NCI-H1092 (cell line): ENCODE results near the gene ARF6.
"Not testable (repeated sequence)": the region's sequence is repeated elsewhere in the genome, so short reads cannot be mapped to it uniquely, and the experiment has no call there.

Experiments used
- DNase-seq: peaks from one replicate; lab custom pipeline; 2025; lab: John Stamatoyannopoulos, UW

Gene ARF6

DNA sequence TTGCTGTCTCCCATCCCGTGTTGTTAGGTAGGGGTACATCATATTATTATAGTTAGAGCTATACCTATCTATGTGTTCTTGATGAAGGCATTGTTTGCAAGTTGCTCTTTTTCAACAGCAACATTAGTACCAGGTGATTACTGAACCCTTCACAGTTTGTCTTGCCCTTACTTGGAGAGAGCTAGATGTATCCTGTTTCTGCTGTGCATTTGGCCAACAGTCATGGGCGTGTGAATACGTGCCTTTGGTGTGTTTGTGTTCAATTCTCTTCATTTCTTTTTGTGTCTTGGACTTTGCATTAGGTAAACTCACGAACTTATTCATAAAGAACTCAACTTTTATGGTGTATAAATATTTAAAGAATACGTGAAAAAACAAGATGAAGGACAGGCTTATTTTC lies 14.3 kb downstream of the ARF6 start:
- no peak for DNase-seq

DNA sequence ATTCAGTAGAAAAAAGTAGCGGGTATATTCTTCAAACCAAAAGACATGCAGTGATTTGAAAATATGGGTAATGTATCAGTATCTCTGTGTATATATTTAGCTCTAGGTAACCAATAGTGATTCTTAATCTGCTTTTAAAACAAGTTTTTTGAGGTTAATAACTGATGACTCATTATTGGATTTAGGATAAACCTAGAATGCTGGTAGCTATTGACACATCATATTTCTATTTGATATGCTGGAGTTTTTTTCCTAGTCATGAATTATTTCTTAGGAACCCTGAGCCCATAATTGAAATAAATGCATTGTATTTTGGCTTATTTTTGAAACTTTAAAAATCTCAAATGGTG lies 15.5 kb downstream of the ARF6 start:
- no peak for DNase-seq

DNA sequence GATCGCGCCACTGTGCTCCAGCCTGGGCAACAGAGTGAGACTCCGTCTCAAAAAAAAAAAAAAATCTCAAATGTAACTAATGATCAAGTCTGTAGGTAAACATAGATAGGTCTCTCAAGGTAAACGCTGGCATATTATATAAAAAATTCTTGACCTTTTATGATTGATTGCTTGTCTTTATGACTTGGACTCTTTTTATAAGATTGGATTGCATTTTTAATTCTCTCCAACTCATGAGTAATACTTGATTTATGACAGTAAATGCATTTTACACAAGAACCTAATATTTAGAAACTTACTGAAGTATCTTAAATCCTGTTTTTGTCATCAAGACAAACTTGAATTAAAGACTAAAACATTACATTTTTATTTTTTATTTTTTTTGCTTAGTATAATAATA lies 16.1 kb downstream of the ARF6 start:
- no peak for DNase-seq

DNA sequence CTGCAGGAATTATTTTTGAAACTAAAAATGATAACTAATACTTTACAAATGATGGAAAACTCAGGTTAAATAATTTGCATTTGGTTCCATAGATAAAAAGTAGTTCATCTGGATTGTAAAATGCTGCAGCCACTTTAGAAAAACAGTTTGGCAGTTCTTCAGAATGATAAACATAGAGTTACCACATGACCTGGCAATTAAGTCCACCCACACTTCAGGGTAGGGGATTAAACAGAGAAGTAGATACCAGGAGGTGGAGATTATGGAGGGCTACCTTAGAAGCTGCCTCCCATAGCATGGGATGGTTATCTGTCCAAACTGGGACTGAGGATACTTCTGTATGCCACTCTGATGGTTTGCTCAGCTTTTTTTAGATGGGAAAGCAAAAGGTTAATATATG lies 22.2 kb downstream of the ARF6 start:
- no peak for DNase-seq

DNA sequence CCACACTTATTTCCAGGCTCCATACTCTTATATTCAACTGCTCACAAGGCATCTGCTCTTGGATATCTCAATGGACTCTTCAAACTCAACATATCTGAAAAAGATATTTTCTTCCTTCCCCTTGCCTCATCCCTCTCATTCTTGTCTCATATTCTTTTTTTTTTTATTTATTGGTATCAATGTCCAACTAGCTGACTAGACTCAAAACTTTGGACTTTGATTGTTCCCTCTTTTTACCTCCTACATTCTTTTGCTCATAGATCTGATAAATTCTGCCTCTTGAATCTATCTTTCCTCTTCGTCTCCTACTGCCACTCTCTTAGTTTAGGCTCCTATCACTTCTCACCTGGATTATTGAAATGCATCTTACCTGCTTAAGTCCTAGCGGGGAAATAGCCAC lies 25.8 kb downstream of the ARF6 start:
- no peak for DNase-seq

DNA sequence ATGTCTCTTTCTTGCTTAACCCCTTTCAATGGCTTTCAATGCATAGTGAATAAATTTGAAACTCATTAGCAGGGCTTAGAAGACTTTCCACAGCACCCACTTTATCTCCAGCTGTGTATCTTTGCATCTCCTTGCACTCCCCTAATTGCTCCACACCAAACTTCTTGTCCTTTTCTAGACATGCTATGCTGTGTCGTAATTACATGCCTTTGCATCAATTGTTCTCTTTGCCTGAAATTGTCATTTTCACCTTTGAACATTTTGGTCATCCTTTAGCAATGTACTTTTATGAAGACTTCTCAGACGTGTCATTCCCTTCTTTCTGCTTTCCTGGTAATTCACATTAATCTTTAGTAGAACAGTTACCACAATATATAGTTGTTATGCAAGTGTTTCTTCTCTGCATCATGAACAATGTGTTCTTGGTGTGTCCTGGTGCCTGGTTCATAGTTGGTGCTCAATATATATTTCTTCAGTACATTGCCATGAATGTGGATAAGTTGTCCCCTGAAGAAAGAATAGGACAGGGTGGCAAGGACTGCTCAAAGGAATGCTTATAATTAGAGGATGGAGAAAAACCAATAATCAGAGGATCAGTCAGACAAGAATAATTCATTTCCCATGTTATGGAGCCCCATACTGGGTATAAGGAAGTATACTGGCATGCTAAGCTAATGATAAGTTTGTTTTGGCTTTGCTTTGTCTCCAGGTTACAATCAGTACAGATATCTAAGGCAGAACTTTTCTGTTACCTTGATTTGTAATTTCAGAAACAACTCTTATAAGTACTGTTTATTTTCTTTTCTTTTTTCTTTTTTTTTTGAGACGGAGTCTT lies 27.2 kb downstream of the ARF6 start:
- DNase-seq: no peak

DNA sequence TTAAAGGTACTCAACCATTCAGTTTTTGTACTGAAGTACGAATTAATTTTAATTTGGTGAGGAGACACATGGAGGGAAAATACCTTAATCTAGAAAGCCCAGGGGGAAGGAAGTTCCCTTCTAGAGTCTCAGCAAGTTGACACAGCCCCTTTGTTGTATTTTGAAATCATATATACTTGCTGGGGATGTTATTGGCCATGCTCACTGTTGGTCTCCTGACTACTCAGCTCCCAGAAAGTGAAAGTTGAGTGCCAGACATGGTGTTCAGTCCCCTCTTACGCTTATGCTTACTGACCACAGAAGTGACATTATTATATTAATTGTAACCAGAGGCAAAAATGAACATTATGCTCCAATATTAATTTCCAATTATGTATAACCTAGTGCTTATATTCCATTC lies 28.1 kb downstream of the ARF6 start:
- no peak for DNase-seq

DNA sequence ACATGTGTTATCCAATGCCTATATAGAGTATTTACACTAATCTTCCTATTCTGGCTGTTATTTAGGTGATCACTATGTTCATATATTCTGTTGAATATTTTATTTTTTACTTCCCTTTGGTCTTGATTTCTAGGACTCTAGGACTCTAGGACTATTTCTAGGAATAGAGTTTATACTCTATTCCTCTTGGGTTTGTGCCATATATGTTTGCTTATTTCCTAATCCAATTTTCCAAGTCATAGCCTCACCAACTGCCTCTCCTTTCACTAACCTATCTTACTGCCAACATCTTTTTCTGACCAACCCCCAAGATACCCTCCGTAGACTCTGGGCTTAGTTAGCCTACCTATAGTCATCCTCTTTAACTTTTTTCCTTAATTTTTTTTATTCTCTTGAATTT lies 28.5 kb downstream of the ARF6 start:
- no peak for DNase-seq

DNA sequence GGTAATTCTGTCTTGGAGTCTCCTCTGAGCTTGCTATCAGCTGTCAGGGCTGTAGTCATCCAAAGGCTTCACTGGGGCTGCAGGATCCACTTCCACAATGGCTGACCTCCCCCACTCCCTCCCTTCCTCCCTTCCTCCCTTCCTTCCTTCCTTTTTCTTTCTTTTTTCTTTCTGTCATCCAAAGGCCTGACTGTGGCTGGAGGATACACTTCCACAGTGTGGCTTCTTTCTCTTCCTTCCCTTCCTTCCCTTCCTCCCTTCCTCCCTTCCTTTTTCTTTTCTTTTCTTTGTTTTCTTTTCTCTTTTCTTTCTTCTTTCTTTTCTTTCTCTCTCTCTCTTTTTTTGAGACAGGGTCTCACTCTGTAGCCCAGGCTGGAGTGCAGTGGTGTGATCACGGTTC lies 30.6 kb downstream of the ARF6 start:
- DNase-seq: no peak

DNA sequence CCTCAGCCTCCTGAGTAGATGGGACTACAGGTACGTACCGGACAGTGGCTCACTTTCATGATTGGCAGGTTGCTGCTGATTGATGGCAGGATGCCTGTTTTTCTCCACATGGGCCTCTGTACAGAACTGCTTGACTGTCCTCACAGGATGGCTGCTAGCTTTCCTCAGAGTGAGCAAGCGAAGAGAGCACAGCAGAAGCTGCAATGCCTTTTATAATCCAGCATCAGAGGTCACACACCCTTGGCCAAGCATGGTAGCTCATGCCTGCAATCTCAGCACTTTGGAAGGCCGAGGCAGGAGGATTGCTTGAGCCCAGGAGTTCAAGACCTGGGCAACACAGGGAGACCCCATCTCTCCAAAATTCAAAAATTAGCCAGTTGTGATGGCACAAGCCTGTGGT lies 31.0 kb downstream of the ARF6 start:
- DNase-seq: no peak

DNA sequence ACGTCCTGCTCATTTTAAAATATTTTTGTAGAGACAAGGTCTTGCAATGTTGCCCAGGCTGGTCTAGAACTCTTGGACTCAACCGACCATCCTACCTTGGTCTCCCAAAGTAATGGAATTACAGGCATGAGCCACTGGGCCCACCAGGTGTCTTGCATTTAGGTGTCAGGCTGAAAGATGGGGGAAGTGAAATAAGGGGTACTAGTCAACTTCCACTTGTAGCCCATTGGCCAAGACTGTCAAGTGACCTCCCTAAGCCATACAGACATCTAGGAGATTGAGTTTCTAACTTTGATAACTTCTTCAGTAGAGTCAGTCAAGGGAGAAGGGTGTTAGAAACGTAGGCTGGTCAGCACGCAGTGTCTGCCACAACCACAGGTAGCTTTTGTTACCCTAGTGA lies 32.0 kb downstream of the ARF6 start:
- DNase-seq: no peak

DNA sequence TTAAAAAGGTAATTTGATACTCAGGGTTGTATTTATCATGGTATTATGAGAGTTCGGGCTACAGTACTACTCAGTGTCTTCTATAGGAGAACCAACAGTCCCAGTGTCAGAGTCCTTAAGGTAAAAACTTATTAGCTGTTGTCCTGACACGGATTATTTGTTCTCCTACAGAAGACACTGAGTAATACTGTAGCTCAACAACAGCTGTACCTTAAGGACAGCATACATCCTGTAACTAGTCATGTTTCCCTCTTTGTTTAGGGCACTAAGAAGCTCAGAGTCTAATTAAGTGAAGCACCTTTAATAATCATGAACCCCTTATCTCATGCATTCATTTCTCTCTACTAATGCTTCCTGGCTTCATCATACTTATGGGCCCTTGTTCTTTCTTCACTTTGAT lies 33.9 kb downstream of the ARF6 start:
- no peak for DNase-seq

DNA sequence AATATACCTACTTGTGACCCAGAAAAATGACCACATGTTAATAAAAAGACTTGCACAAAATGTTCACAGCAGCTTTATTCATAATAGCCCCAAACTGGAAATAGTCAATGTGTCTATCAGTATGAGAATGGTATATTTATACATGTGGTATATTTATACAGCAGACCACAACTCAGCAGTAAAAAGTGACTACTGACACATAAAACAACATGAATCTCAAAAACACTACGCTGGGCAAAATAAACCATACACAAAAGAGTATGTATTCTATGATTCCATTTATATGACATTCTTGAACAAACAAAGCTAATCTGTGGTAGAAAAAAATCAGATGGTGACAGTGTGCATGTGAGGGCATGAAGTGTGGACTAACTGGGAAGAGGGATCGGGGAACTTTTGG lies 35.1 kb downstream of the ARF6 start:
- DNase-seq: no peak

DNA sequence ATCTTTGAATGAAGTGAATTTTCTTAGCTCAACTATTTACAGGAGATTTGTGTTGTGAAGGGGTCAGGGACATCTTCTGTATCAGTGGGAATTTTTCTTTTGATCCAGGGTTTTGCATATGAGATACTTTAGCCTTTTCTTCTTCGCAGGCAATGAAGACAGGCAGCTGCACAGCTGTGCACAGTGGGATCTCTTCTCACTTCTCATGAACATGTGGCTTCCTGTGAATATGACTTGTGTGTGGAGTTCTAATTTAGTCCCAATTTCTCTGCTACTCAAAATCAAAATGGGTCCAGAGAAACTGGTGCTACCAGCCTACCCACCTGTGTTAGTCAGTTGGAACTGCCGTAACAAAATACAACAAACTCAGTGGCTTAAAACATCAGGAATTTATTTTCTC lies 37.8 kb downstream of the ARF6 start:
- no peak for DNase-seq

DNA sequence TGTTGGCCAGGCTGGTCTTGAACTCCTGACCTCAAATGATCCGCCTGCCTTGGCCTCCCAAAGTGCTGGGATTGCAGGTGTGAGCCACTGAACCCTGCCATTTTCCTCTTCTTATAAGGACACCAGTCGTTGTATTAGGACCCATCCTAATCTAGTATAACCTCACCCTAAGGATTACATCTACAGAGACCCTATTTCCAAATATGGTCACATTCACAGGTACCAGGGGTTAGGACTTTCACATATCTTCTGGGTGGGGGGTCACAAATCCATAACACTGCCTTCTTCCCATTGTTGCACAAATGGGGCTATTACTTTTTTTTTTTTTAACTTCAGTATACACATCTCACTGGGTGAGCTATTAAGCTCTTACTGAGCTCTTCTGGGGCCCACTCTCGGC lies 38.6 kb downstream of the ARF6 start:
- DNase-seq: no peak

DNA sequence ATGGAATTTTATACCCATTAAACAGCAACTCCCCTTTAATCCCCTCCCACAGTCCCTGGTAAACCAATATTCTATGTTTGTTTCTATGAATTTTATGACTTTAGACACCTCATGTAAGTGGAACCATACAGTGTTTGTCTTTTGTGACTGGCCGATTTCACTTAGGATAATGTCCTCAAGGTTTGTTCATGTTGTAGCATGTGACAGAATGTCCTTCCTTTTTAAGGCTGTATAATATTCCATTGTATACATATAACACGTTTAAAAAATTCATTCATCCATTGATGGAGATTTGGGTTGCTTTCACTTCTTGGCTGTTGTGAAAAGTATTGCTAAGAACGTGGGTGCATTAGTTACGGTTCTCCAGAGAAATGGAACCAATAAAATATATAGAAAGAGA lies 40.2 kb downstream of the ARF6 start:
- DNase-seq: no peak

DNA sequence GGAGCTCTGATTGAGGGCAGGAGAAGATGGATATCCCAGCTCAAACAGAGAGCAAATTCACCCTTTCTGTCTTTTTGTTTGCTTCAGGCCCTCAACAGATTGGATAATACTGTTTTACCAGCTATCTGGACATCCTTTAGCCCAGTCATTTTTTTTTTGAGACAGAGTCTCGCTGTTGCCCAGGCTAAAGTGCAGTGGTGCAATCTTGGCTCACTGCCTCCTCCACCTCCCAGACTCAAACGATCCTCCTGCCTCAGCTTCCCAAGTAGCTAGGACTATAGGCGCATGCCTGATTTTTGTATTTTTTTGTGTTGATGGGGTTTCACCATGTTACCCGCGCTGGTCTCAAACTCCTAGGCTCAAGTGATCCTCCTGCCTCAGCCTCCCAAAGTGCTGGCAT lies 40.8 kb downstream of the ARF6 start:
- DNase-seq: no peak

DNA sequence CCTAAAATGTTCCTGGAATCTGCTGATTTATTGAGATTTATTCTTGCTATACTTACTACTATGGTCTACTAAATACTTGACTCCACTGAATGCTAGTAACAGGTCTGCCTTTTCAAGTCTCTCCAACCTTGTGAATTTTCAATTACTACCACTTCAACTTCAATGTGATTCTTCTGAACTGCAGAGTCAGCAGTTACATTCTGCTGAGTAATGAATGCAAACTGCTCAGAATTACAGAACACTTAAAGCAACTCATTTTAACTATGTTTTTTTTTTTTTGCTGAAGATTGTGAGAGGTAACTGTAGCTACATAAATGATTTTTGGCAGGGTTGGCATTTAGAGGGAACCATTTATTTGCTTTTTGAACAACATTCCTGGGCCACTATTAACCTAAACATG lies 41.8 kb downstream of the ARF6 start:
- no peak for DNase-seq

DNA sequence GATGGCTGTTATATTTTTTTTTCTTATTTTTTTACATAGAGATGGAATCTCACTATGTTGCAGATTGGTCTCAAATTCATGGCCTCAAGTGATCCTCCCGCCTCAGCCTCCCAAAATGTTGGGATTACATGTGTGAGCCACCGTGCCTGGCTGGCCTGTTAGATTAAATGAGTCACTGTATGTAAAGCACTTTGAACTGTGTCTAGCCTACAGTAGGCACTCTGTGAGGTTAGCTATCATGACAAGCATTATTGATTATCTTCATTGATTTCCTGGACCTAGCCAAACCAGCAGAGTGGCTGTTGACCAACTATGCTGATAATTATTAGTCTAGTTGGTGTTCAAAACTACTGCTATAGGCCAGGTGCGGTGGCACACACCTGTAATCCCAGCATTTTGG lies 42.6 kb downstream of the ARF6 start:
- DNase-seq: no peak

DNA sequence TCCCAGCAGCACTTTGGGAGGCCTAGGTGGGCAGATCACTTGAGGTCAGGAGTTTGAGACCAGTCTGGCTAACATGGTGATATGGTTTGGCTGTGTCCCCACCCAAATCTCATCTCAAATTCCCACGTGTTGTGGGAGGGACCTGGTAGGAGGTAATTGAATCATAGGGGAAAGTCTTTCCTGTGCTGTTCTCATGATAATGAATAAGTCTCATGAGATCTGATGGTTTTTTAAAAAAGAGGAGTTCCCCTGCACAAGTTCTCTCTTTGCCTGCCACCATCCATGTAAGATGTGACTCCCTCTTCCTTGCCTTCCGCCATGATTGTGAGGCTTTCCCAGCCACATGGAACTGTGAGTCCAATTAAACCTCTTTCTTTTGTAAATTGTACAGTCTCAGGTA lies 43.4 kb downstream of the ARF6 start:
- not testable (repeated sequence) for DNase-seq

DNA sequence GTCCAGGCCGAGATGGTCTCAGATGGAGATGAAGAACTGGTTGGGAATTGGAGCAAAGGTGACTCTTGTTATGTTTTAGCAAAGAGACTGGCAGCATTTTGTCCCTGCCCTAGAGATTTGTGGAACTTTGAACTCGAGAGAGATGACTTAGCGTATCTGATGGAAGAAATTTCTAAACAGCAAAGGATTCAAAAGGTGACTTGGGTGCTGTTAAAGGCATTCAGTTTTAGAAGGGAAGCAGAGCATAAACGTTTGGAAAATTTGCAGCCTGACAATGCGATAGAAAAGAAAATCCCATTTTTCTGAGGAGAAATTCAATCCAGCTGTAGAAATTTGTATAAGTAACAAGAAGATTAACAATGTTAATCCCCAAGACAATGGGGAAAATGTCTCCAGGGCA lies 44.0 kb downstream of the ARF6 start:
- DNase-seq: not testable (repeated sequence)

DNA sequence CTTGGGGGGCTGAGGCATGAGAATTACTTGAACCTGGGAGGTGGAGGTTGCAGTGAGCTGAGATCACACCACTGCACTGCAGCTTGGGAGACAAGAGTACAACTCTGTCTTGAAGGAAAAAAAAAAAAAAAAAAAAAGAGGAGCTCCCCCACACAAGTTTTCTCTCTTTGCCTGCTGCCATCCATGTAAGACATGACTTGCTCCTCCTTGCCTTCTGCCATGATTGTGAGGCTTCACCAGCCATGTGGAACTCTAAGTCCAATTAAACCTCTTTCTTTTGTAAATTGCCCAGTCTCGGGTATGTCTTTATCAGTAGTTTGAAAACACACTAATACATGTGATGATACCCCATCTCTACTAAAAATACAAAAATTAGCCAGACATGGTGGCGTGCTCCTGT lies 46.3 kb downstream of the ARF6 start:
- DNase-seq: not testable (repeated sequence)

DNA sequence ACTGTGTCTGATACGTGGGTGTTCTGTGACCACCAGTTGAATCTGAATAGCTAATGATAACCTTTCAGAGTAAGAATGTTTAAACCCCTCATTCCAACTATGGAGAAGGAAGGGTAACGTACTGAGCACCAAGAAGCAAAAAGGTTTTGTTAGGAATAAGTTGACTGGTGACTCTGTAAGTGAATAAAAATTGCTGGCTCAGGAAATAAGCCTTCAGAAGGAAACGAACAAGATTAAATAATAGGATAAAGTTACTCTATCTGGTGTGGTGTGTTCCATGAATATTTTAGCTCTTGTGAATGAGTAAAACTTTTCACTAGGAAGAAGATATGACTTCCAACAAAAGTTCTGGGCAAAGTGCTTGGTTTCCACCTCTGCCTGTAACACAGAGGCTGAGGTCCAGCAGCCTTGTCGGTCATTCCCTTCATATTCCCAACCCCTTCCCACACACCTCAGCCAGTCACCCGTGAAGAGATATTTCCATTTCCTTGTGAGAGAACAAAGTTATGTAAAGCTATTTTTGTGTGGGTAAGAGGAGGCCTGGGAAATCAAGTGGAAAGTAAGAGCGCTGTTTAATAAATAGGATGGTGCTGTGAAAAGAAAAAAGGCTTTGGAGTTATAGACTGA lies 47.1 kb downstream of the ARF6 start:
- DNase-seq: no peak

DNA sequence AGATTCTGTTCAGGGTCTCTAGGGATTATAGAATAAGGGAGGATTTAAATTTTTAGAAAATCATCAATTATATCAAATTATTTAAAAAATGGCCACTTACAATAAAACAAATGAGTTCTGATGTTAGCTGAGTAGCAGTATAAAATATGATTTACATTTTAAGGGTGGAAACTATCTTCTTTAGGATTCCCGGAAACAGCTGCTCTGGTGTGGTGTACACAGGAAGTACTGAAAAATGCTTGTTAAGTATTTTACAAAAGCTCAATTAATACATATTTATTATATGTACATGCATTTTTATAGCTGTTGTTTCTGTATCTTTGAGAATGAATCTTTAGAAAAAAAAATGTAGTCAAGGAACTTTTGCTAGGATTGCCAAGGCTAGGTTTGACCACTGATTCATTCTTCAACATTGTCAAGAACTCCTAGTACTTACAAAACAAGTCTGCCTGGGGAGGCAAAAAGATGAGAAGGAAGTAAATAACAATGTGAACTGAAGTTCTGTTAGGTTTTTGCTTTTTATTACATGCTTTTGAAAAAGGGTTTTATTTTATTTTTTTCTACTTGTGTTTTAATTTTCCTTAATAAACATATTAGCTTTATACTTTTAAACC lies 48.0 kb downstream of the ARF6 start:
- DNase-seq: no peak
